Peyer's patch (tissue), 4 donors: ENCODE measurements around the gene CCDC3. TPM values are rescaled to one million over a fixed set of nuclear protein-coding genes. Genes with fewer than 3 reads are reported as not detected.

Source experiments
- DNase-seq, 3 donors: peaks; one replicate each; pipeline ENCODE4 v3.0.0-alpha.2; 2017 to 2019
- H3K27ac ChIP-seq, 4 donors: fragments of 200-600 bp; sonication (generic); one replicate each; pipeline ENCODE4 v1.5.1; 2016 to 2019
- H3K27me3 ChIP-seq, 2 donors: fragments of 200-600 bp; sonication (generic); one replicate each; pipeline ENCODE4 v1.5.1; 2019
- H3K36me3 ChIP-seq, 3 donors: fragments of 200-600 bp; sonication (generic); one replicate each; pipeline ENCODE4 v1.5.1; 2016 to 2019
- H3K4me1 ChIP-seq, 4 donors: fragments of 200-600 bp; sonication (generic); one replicate each; pipeline ENCODE4 v1.5.1; 2016 to 2019
- H3K4me3 ChIP-seq, 4 donors: fragments of 200-600 bp; sonication (generic); 1 replicate in 3 of 4; 2 replicates in 1 of 4; pipeline ENCODE4 v1.5.1; 2016 to 2019; ENCODE audit warnings: mild to moderate bottlenecking in 1 of 4
- H3K9me3 ChIP-seq, 4 donors: fragments of 200-600 bp; sonication (generic); one replicate each; pipeline ENCODE4 v1.5.1; 2016 to 2019; ENCODE audit warnings: mild to moderate bottlenecking in 1 of 4
- POLR2A ChIP-seq, 2 donors: fragments of 450-650 bp; IDR thresholded peaks; one replicate each; pipeline ENCODE4 v1.5.1; 2017; ENCODE audit warnings: antibody characterized with exemption in 2 of 2, mild to moderate bottlenecking in 2 of 2, moderate library complexity in 2 of 2
- total RNA-seq, 4 donors: library from RNA; depleted of rRNA; stranded (reverse); fragments of >200 nt; gene quantifications; one replicate each; pipeline ENCODE4 v1.1.0, GENCODE V29; 2016
- TF ChIP-seq, protein P1 (sequence below), 6 experiments: fragments of 450-650 bp in 4 of 6; fragments of 200-600 bp in 2 of 6; sonication (generic) in 1 of 6; IDR thresholded peaks; one replicate each; pipeline ENCODE4 v1.5.1; 2017 to 2019; ENCODE audit warnings: antibody characterized with exemption in 6 of 6, mild to moderate bottlenecking in 3 of 6, moderate library complexity in 1 of 6

The CCDC3 gene
- total RNA-seq, 4 donors from 2014 or later = 1.1 to 3.9 (median 2.7) TPM

DNA sequence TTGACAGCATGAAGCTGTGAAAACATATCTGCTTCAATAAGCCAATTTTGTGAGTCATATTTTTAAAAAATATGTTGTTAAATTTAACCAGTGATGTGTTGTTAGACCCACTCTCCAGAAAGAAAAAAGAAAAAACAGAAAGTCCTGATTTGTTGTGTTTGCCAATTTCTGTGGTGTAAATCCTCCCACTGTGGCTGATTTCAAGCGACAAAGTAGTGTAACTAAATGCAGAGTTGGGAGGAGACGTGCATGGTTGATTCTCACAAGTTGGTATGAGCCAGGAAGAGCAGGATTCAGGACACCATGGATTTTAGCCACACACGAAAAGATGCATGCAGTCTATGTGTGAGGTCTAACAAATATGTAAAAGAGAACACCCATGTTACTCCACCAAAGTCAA is 139.1 kb downstream of the CCDC3 start:
- H3K27ac ChIP-seq = no peak overlapping the region
- H3K4me1 ChIP-seq = no peaks in the 10 kb centered on the region
- no peaks in the 10 kb centered on the region for H3K36me3 ChIP-seq
- H3K27me3 ChIP-seq = no peaks in the 10 kb centered on the region
- no peak overlapping the region for H3K4me3 ChIP-seq
- DNase-seq = no peak
- H3K9me3 ChIP-seq = no peaks in the 10 kb centered on the region
- TF ChIP-seq, protein P1, sequence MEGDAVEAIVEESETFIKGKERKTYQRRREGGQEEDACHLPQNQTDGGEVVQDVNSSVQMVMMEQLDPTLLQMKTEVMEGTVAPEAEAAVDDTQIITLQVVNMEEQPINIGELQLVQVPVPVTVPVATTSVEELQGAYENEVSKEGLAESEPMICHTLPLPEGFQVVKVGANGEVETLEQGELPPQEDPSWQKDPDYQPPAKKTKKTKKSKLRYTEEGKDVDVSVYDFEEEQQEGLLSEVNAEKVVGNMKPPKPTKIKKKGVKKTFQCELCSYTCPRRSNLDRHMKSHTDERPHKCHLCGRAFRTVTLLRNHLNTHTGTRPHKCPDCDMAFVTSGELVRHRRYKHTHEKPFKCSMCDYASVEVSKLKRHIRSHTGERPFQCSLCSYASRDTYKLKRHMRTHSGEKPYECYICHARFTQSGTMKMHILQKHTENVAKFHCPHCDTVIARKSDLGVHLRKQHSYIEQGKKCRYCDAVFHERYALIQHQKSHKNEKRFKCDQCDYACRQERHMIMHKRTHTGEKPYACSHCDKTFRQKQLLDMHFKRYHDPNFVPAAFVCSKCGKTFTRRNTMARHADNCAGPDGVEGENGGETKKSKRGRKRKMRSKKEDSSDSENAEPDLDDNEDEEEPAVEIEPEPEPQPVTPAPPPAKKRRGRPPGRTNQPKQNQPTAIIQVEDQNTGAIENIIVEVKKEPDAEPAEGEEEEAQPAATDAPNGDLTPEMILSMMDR (IDR thresholded peaks at IDR 0.05) = no peak
- no peak for TF ChIP-seq POLR2A (IDR thresholded peaks at IDR 0.05)

DNA sequence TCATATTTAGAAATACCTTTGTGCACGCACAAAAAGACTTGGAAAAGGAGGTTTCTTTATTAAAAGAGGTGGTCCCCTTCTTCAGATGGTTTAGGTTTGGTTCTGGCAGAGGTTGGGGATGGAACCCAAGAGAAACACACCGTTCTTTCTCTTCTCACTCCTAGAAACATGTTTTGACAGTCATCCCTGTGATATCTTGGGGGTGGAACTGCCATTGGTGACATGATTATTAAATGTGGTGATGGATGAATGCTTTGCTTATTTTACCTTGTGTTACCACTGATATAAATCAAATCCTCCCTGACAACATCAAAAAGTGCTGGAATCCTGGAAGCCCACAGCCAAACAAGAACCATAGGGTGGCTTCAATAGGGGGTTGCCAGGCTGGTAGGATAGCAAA is 146.5 kb downstream of the CCDC3 start:
- no peak for TF ChIP-seq POLR2A (IDR thresholded peaks at IDR 0.05)
- TF ChIP-seq, protein P1 (IDR thresholded peaks at IDR 0.05) = no peak
- DNase-seq = no peak
- no peak overlapping the region for H3K27ac ChIP-seq
- no peak overlapping the region for H3K4me3 ChIP-seq
- no peaks in the 10 kb centered on the region for H3K36me3 ChIP-seq
- H3K9me3 ChIP-seq = no peaks in the 10 kb centered on the region
- no peaks in the 10 kb centered on the region for H3K27me3 ChIP-seq
- H3K4me1 ChIP-seq = no peaks in the 10 kb centered on the region

DNA sequence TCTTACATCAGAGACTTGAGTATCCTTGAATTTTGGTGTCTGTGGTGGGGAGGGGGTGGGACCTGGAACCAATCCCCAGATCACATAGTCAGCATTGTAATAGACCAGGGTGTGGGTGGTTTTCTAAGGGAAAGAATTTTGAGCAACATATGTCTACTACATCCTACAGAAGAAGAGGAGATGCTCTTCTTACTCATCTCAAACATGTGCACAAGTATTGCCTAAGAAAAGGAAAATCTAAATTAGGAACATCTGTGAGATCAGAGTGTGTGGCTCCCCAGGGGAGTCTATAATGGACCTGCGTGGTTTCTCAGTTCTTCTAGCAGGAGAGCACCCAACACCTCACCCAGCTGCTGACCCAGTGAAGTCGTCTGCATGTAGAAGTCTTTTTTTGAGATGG is 148.8 kb downstream of the CCDC3 start:
- H3K27ac ChIP-seq = no peak overlapping the region
- no peaks in the 10 kb centered on the region for H3K4me1 ChIP-seq
- no peaks in the 10 kb centered on the region for H3K27me3 ChIP-seq
- H3K36me3 ChIP-seq = no peaks in the 10 kb centered on the region
- no peak for TF ChIP-seq POLR2A (IDR thresholded peaks at IDR 0.05)
- TF ChIP-seq, protein P1 (IDR thresholded peaks at IDR 0.05) = no peak
- DNase-seq = no peak
- H3K9me3 ChIP-seq = no peaks in the 10 kb centered on the region
- no peak overlapping the region for H3K4me3 ChIP-seq

DNA sequence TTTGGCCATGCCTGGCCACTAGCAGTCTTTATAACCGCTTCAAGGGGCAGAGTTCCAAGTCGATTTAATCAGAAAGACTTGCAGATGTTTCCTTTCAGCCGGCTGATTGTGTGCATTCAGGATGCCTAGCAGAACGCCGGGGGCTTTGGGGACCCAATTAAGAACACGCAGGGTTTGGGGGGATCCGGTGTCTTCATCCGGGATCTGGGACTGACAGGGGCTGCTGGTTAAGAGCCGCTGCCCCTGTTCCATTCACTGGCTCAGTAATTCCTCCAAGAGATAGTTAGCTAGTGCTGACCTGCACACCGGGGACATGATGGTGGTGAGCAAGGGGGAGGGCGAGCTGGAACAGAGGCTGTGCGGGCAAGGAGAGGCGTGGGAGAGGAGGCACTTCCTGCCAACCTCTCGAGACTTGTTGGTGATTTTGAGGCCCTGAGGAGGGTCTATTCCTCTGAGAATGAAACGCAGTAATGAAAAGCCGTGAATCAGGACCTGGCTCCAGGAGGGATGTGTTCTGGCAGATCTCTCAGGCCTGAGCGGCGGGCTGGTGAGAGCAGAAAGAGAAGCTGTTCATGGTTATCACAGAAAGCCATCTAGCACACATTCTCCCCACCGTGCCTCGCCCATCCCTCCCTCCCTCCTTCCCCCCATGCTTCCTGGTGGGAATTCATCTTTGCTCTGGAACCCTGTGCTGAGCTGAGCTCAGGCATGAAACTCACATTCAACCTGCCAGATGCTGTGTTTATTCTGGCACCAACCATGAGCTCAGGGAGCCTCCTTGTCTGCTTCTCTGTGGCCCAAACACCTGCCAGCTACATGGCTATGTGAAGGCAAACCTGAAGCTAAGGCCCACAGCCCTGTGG is 152.0 kb downstream of the CCDC3 start:
- H3K27me3 ChIP-seq = no peaks in the 10 kb centered on the region
- H3K4me3 ChIP-seq = no peak overlapping the region
- no peaks in the 10 kb centered on the region for H3K36me3 ChIP-seq
- DNase-seq = no peak
- TF ChIP-seq POLR2A (IDR thresholded peaks at IDR 0.05) = no peak
- TF ChIP-seq, protein P1 (IDR thresholded peaks at IDR 0.05) = no peak
- no peaks in the 10 kb centered on the region for H3K9me3 ChIP-seq
- H3K27ac ChIP-seq = no peak overlapping the region
- no peaks in the 10 kb centered on the region for H3K4me1 ChIP-seq

DNA sequence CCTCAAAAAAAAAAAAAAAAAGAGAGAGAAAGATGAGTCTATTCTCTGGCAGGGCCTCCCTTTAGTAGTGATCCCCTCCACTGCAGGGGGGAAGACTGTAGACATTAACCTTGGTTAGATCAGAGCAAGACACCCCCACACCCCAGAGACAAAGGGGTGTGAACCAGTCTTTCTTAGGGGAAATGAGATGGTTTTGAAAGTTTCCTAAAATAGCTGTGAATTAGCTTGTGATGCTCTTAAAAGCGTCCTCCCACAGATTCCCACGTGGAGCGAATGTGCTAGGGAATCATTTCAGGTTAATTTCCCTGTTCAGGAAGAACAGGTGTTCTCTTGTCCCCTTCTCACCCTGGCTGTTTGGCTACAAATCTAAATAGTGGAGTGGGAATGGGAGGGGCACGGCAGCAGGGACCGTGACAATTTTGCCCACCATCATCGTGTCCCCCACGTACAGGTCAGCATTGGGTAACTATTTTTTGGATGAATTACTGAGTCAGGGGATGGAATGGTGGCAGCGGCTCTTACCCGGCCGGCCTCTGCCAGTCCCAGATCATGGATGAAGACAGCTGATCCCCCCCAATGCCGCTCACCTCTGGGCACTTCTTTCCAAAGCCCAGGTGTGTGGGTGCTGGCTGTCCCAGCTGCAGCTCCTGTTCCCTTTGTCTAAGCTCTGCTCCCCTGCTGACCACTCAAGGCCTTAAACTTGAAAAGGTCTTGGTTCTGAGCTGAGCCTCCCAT is 152.9 kb downstream of the CCDC3 start:
- Histone ChIP-seq H3K27ac (no peak overlapping the region), H3K4me3 (no peak overlapping the region), H3K4me1 (no peaks in the 10 kb centered on the region), H3K36me3 (no peaks in the 10 kb centered on the region), H3K27me3 (no peaks in the 10 kb centered on the region), H3K9me3 (no peaks in the 10 kb centered on the region)
- TF ChIP-seq, protein P1 (IDR thresholded peaks at IDR 0.05) = no peak
- TF ChIP-seq POLR2A (IDR thresholded peaks at IDR 0.05) = no peak
- no peak for DNase-seq
